Measurements from ENCODE around the gene TMEM95.

GRCh38 chr17:7340179-7340578 lies 14.8 kb upstream of the TMEM95 start:
- TF ChIP-seq CTCF (conservative IDR thresholded peaks at IDR 0.05 in 1 of 2, IDR thresholded peaks at IDR 0.05 in 1 of 2; ENCODE audit: low read depth in 1 of 2, low read length in 2 of 2), result no peak
- TF ChIP-seq EZH2 (IDR thresholded peaks at IDR 0.05; ENCODE audit: low read length, missing control alignments), result no peak
